HG03139 (cell line): ENCODE measurements around the gene KIF16B.
"Not testable (repeated sequence)": the region's sequence is repeated elsewhere in the genome, so short reads cannot be mapped to it uniquely, and the experiment has no call there.

Experiments used
- ATAC-seq: cut with Tn5 transposase; IDR thresholded peaks from one replicate; pipeline ENCODE4 v1.9.1; 2021; ENCODE audit not compliant: unreplicated experiment

The KIF16B gene

DNA sequence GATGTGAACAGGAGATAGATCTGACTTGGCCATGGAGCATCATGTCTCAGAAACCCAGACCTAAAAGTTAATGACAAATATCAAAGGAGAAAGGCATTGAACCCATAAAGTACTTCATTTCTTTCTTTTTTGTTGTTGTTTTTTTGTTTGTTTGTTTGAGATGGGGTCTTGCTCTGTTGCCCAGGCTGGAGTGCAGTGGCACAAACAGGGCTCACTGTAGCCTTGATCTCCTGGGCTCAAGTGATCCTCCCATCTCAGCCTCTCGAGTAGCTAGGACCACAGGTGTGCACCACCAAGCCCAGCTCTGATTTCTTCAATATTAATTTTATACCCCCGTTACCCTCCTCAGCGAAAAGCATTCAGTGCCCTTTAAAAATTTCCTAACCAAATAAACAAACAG lies 45.8 kb downstream of the KIF16B start:
- ATAC-seq, result no peak

DNA sequence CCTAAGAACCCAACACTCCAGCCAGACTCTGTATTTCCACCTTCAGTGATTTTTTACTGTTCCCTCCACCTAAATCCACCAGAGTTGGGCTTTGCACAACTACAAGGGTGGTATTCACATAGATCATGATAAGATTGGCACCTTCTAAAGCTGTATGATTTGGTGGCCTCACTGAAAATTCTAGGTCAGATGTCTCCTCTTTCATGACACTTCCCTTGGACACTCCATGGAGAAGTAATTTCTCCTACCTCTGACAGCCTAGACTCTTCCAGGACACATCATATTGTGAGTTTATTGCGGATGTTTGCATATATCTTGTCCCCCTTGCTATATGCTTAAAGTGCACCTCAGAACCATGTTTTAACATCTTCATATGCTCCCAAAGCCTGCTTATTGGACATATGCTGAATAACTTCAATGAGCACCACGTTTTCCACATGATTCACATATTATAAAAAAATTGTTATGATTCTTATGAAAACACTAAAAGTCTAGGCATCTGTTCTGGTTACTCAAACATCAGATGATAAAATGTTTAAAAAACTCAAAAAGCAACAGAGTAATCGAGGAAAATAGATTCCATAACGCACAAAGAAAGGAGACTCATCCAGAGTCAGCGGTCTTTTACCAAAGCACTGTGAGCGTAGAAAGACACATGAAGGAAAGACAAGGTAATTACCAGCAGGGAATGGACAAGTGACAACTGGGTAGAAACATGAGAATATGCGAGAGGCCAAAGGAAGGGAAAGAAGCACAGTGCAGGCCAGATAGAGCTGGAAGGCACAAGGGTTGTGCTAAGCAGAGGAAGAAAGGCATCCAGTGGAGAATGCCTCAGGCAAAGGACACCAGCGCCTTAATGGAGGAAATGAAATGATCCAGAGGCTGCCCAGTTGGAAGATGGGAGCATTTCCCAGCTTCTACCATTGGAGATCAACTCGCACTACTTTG lies 46.5 kb downstream of the KIF16B start:
- ATAC-seq, result no peak

DNA sequence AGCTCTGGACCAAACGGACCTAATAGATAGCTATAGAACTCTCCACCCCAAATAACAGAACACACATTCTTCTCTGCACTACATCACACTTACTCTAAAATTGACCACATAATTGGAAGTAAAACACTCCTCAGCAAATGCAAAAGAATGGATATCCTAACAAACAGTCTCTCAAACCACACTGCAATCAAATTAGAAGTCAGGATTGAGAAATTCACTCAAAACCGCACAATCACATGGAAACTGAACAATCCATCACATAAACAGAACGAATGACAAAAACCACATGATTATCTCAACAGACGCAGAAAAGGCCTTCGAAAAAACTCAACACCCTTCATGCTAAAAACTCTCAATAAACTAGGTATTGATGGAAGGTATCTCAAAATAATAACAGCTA lies 50.6 kb downstream of the KIF16B start:
- ATAC-seq, result not testable (repeated sequence)

DNA sequence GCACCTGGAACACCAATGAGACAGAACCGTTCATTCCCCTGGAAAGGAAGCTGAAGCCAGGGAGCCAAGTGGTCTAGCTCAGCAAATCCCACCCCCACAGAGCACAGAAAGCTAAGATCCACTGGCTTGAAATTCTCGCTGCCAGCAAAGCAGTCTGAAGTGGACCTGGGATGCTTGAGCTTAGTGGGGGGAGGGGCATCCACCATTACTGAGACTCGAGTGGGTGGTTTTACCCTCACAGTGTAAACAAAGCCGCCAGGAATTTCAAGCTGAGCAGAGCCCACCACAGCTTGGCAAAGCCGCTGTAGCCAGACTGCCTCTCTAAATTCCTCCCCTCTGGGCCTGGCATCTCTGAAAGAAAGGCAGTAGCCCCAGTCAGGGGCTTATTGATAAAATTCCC lies 53.1 kb downstream of the KIF16B start:
- ATAC-seq, result no peak

DNA sequence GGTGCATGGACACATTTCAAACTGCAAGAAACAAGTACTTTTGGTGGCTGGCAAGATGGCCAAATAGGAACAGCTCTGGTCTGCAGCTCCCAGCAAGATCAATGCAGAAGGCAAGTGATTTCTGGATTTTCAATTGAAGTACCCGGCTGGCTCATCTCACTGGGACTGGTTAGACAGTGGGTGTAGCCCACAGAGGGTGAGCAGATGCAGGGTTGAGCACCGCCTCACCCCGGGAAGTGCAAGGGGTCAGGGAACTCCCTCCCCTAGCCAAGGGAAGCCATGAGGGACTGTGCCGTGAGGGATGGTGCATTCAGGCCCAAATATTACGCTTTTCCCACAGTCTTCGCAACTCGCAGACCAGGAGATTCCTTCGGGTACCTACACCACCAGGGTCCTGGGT lies 53.6 kb downstream of the KIF16B start:
- not testable (repeated sequence) for ATAC-seq

DNA sequence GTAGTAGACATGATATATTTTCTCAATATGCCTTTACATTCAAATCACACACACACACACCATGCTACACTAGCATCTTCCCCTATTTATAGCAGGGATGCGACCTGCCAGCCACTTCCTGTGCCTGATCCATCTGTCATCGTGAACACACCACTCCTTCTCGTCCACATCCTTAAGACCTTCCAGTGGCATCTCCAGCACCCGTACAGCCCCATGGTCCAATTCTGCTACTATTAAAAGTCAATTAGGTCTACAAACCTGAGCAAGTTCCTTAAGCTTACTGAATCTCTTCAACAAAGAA lies 54.5 kb downstream of the KIF16B start:
- ATAC-seq, result no peak

DNA sequence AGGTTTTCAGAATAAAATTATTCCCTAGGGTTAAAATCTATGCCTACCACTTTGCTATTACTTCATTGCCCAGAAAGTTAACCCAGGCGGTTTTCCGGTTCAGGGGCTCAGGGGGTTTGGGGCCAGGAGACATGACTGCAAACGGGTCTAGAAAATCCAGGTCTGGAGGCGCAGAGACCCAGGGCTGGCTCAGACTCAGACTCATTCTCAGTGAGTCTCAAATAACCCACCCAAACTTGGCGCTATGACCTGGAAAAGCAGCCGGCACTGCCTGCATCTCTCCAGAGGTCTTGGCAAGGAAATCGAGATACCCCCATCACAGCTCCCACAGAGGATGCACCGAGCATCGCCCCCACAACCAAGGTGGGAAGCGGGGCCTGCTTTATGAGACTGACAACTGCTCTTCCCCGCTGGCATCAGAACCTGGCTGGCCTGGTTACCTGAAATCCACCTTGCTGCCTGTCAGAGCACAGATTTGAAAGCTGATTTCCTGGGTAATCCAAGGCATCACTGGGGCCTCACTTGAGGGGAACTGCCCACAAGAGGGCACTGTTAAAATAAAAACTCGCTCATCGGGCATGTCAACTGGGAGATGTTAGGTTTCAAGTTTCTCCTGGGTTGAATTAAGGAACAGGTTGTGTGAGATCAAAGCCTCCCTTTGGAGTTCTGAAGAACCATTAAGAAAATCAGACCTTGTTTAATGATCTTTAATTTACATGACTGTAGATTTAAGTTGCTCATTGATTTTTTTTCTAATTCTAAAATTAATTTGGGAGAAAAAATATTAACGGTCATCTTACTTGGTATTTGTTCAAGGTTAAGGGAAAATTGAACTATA lies 55.1 kb downstream of the KIF16B start:
- ATAC-seq, result no peak

DNA sequence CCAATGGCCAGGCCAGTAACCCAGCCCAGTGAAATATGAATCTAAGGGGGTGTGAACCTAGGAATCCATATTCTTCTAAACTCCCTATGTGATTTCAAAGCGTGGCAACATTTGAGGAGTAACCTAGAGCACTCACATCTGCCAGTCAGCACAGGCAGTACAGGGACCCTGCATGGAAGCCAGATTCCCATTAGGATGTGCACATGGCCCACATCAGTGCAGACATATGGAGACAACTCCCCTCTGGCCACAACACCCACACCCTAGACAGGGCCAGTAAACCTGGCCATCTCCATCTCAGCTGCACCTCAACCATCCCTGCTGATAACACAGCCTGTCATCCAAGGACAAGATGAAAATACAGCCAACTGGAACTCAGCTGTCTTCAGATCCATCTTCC lies 56.5 kb downstream of the KIF16B start:
- ATAC-seq, result no peak

DNA sequence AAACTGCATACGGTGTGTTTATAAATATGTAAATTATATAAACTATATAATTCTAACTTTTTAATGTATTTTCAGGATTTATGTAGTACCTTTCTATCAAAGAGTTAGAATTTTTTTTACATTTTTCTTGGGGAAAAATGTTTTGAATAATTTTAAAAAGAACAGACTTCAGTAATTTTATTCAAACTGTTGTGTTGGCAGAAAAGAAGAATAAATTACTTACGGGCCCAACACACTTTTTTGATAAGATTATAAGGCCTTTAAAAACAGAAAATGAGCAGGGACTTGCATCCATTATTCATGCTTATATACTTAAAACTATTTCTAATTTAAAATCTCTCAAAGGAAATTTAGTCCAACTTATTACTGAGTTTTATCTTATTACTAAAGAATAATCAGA lies 58.2 kb downstream of the KIF16B start:
- ATAC-seq, result no peak

DNA sequence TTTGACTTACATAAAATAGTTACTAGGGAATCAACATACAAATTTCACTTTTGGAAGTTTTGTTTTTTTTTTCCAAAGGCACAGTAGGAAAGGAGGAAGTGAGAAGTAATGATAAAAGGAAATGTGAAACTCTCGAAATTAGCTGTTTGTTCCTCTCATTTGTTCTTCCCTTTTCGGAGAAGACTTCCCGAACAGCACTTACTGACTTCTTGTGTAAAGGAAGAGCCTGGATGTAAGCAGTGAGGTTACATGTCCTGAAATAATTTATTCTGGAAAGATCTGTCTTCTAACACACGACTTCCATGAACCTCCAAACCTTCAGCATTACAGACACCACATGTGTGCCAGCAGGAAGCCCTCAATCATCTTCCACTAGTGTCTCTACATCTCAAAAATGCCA lies 59.1 kb downstream of the KIF16B start:
- no peak for ATAC-seq

DNA sequence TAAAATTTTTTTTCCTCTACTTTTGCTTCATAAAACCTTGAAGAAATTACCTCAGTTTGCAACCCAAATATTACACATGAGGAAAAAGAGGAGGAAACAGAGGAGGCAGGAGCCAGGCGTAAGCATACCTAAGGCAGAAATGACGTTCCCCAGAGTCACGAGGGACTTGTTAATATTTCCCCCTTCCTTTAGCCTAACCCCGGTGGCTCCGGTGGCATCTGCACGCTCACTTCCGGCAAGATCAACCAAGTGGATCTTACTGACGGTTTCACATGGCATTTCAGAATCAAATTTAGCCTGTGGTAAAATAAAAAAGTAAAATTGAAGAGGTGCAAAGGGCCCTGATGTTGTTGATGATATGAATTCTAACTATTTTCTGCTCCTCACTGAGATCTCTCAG lies 67.4 kb downstream of the KIF16B start:
- ATAC-seq, result no peak

DNA sequence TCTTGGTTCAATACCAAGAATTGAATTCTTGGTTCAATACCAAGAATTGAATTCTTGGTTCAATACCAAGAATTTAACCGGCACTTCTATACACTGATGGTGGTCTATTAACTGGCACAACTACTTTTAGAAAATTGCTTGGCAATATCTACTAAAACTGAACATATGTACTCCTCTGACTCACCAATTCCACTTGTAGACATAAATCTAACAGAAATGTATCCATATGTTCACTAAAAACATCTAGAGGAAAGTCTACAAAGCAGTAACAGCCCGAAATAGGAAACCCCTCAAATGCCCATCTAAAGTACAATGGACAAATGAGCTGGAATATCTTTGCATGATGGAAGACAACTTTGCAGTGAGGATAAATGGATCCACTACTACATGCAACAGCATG lies 71.9 kb downstream of the KIF16B start:
- no peak for ATAC-seq

DNA sequence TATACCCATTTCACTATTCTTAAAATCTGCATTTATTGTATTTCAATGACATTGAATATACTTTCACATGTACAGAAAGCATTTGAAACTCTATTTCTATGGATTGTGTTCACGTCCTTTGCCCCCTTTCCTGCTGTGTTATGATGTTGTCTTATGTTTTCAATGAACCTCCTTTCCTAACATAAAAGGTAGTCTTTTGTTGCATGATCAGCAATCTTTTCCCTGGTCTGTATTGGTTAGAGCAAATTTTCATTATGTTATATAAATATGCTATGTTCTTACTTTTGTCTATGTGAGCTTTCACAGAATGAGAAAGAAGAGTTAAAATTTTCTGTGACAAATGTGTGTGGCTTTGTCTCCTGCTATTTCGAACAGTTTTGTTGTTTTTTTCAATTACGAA lies 73.1 kb downstream of the KIF16B start:
- ATAC-seq, result no peak

DNA sequence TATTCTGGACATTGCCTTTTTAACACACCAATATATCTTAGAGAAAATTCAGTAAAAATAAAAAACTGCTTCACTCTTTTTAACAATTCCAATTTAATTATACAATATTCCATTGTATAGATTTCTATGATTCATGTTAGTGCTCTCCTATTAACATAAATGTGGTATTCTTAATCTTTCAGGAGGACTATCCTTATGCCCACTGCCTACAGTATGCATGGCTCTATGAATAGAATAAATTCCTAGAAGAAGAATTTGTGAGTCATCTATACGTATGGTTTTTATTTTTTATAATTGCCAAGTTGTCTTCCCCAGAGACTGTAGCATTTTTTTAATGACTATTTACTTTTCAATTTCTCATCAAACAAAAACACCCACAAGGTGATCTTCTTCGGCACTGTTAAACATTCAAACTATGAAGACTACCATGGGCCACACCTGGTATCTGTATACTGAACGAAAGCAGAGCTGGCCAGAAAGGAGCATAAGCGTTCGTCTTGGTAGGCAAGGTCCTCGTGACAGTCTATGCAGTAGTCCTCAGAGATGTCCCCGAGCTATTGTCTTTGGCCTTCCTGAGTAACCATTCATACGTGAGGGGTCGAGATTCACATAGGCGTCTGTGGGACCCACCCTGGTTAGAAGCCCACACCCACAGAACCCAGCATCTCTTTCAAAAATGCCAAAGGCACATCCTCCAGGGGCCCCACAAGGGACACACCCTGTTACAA lies 74.6 kb downstream of the KIF16B start:
- ATAC-seq, result no peak

DNA sequence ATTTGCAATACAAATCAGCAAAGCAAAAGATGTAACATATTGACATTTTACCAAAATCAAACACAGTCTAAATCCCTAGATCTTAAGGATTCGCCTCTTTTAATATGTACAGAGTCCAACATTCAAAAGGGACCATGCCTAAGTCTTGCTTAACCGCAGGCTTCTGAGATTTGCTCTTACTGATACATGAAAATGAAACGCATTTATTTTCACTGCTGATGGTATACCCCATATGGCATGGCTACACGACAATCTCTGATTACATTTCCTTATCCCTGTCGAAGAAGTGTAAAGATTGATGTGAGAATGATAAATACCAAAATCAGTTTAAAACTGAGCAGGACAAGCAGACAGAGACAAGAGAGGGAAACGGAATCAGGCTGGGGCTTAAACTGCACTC lies 75.4 kb downstream of the KIF16B start:
- ATAC-seq, result no peak

DNA sequence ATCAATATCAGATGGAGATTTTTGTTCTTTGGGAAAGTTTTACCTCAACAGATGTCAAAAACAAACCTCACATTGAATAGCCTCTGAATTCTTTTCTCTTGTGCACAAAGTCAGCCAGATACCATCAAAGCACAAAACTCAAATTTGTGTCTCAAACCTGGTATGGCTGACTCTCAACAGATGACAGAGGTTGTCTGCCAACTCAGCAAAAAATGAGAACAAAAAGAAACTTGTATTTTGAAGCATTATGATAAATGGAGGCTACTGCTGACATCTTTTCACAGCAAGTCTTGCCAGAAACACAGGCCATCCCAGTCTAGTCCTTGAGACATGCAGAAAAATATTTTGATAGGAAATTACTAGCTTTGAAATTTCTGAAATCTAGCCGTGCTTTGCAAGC lies 79.8 kb downstream of the KIF16B start:
- no peak for ATAC-seq

DNA sequence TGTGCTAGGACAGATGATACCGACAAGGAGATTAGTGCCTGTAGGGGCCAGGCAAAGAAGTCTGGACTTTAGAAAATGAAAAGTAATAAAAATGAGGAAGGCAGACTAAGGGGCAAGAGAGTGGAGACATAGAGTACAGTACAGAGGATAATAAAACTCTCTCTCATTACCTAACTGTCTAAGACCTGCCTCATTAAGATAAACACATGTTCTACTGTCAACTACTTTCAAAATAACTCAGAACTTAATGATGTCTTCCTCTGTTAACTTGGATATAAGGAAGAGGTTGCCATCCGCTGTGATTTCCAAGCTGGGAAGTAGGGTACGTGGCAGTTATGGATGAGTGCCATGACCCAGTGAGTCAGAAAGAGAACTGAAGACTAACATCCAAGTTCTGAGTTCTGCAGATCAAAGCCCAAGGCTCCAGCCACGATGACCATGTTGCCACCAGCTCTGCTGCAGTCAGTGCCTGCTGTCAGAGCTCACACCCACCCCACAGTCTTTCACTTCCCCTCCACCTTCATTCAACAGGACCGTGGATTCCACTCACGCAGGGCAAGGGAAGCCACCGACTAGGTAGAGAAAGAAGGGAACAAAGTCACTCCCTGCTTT lies 81.8 kb downstream of the KIF16B start:
- ATAC-seq, result no peak

DNA sequence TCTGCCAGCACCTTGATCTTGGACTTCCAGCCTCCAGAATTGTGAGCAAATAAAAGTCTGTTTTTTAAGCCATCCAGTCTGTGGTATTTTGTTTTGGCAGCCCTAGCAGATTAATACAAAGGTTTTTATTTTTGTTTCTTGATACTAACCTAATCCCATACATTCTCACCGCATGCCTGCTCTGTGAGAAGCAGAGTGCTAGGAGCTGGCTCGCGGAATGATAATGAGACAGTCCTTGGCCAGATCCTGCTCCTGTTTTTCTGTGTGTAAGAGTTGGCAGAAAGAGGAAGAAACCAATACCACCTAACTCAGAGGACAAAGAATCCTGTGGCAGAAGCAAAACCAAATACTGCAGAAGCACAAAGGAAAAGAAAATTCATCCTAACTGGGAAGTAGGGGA lies 82.6 kb downstream of the KIF16B start:
- ATAC-seq, result no peak

DNA sequence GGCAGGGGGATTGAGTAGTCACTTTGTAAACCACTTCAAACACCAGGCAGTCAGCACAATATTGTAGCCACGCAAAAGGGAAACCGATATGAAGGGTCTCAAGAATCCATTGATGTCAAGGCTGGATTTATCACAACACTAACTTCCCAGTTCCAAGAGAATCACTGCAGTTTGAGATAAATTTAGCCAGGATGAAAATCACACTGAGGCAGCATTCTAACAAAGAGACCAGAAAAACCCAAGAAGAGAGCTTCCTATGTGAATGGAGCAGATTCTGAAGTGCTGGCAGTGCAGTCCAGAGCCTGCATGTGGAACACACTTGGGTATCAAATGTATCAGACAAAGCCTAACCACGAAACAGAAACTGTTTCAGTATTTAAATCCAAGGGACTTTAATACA lies 84.6 kb downstream of the KIF16B start:
- no peak for ATAC-seq

DNA sequence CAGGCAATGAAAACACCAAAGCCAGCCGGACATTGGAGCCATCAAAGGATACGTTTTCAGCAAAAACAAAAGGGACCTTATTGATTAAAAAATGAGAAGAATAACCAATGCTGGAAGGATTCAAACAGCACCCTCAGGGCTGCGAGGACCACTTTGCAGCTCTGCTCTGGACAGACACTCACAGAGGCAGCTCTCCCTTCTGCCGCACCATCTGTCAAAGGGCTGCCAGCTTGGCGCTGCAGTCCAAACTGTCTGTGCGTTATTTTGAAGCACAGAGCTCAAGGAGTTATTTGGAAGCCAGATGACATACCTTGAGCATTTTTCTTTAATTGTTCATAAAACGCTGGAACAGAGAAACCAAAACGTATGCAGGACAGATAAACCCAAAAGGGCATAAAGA lies 85.2 kb downstream of the KIF16B start:
- ATAC-seq, result no peak

DNA sequence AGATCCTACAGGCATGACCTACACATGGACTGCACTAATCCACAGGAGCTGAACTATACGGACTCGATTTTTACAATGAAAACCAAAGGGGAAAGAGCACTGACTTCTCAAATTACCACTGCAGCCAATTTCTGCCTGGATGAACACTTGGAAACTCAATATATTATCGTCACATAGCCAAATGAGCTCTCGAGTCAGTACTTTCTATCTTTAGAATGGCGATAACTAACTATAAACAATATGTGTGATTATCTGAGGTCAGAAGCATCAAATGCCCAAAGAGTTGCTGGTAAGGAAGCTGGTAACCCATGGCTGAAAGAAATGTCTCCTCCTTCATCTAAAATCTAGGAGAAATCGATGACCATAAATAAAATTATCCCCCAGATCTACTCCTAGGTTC lies 86.7 kb downstream of the KIF16B start:
- no peak for ATAC-seq
